IPS-18c (cell line): ENCODE results near the gene KRT8.
"Not testable (repeated sequence)": the region's sequence is repeated elsewhere in the genome, so short reads cannot be mapped to it uniquely, and the experiment has no call there.

ENCODE experiments used
- H3K4me3 ChIP-seq: 2 replicates; pipeline ENCODE4 v1.7.0; 2013; ENCODE audit warnings: low read depth, mild to moderate bottlenecking, low read length, moderate library complexity; ENCODE audit not compliant: insufficient read depth
- H3K9me3 ChIP-seq: one replicate; pipeline ENCODE4 v1.6.1; 2013; ENCODE audit warnings: mild to moderate bottlenecking, low read length, moderate library complexity; ENCODE audit not compliant: control insufficient read depth, insufficient read depth

The KRT8 gene

GRCh38 chr12:52891044-52891443 is 13.8 kb downstream of the KRT8 start:
- H3K4me3 ChIP-seq, result no peak overlapping the region
- H3K9me3 ChIP-seq, result no peaks in the 10 kb centered on the region

- Histone ChIP-seq H3K9me3 (no peaks in the 10 kb centered on the region), H3K4me3 (no peak overlapping the region)
Measured at GRCh38 chr12:52890417-52890816, 14.5 kb downstream of the KRT8 start.

GRCh38 chr12:52884526-52885293 is 20.2 kb downstream of the KRT8 start:
- Histone ChIP-seq H3K4me3 (no peak overlapping the region), H3K9me3 (no peaks in the 10 kb centered on the region)

GRCh38 chr12:52880499-52880898 is 24.4 kb downstream of the KRT8 start:
- H3K4me3 ChIP-seq, result not testable (repeated sequence)

GRCh38 chr12:52879394-52880351 is 25.2 kb downstream of the KRT8 start:
- Histone ChIP-seq H3K9me3 (no peaks in the 10 kb centered on the region), H3K4me3 (peak overlapping the region; percentile 11; the same call in 1 of the 2 replicates)

More at GRCh38 chr12:52880499-52880898, 24.4 kb downstream of the KRT8 start:
- not testable (repeated sequence) for H3K9me3 ChIP-seq

- peak overlapping the region; percentile 11; the same call in 1 of the 2 replicates for H3K4me3 ChIP-seq
- no peaks in the 10 kb centered on the region for H3K9me3 ChIP-seq
Measured at GRCh38 chr12:52878507-52879393, 26.1 kb downstream of the KRT8 start.

GRCh38 chr12:52877242-52877641 is 27.6 kb downstream of the KRT8 start:
- no peak overlapping the region for H3K4me3 ChIP-seq
- no peaks in the 10 kb centered on the region for H3K9me3 ChIP-seq

GRCh38 chr12:52876372-52876771 is 28.5 kb downstream of the KRT8 start:
- H3K4me3 ChIP-seq, result no peak overlapping the region
- H3K9me3 ChIP-seq, result no peaks in the 10 kb centered on the region

- H3K4me3 ChIP-seq, result peak overlapping the region; percentile 40
Measured at GRCh38 chr12:52874573-52875435, 30.1 kb downstream of the KRT8 start.

GRCh38 chr12:52873832-52874572 is 30.9 kb downstream of the KRT8 start:
- Histone ChIP-seq H3K9me3 (no peaks in the 10 kb centered on the region), H3K4me3 (peak overlapping the region; percentile 53)

More at GRCh38 chr12:52874573-52875435, 30.1 kb downstream of the KRT8 start:
- no peaks in the 10 kb centered on the region for H3K9me3 ChIP-seq

- H3K9me3 ChIP-seq, result no peaks in the 10 kb centered on the region
- H3K4me3 ChIP-seq, result no peak overlapping the region
Measured at GRCh38 chr12:52873513-52873831, 31.4 kb downstream of the KRT8 start.

GRCh38 chr12:52872644-52873389 is 32.1 kb downstream of the KRT8 start:
- Histone ChIP-seq H3K4me3 (no peak overlapping the region), H3K9me3 (no peaks in the 10 kb centered on the region)

GRCh38 chr12:52871291-52872039 is 33.4 kb downstream of the KRT8 start:
- H3K4me3 ChIP-seq, result no peak overlapping the region
- no peaks in the 10 kb centered on the region for H3K9me3 ChIP-seq

- no peaks in the 10 kb centered on the region for H3K9me3 ChIP-seq
- H3K4me3 ChIP-seq, result no peak overlapping the region
Measured at GRCh38 chr12:52870361-52871290, 34.2 kb downstream of the KRT8 start.
